HG03520 (cell line): ENCODE measurements around the gene CCNB2.
A peak's percentile ranks its signal among the peaks of the same experiment; 100 is the strongest.
"Not testable (repeated sequence)": the region's sequence is repeated elsewhere in the genome, so short reads cannot be mapped to it uniquely, and the experiment has no call there.

Experiments
- ATAC-seq: cut with Tn5 transposase; IDR thresholded peaks from one replicate; pipeline ENCODE4 v1.9.1; 2021; ENCODE audit warnings: mild to moderate bottlenecking, moderate library complexity; ENCODE audit not compliant: unreplicated experiment

Gene CCNB2

GRCh38 chr15:59104912-59105732 is at the start of gene CCNB2:
TSS of gene CCNB2 (plus strand) at chr15:59105146. CDS start at chr15:59105269, 123 bp downstream.
- ATAC-seq: peak; percentile 99

GRCh38 chr15:59059076-59059597 is 45.8 kb upstream of the CCNB2 start:
- ATAC-seq: no peak

DNA sequence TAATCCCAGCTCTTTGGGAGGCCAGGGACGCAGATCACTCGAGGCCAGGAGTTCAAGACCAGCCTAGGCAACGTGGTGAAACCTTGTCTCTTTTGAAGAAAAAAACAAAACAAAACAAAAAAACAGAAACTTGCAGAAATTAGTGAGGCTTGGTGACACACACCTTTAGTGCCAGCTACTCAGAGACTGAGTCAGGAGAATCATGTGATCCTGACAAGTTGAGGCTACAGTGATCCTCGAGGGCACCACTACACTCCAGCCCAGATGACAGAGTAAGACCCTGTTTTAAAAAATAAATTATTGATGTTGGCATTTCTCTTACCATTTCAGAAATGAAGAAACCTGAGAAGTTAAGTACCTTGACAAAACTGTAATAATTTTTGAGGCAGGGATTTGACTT is 44.6 kb upstream of the CCNB2 start:
- ATAC-seq: no peak

DNA sequence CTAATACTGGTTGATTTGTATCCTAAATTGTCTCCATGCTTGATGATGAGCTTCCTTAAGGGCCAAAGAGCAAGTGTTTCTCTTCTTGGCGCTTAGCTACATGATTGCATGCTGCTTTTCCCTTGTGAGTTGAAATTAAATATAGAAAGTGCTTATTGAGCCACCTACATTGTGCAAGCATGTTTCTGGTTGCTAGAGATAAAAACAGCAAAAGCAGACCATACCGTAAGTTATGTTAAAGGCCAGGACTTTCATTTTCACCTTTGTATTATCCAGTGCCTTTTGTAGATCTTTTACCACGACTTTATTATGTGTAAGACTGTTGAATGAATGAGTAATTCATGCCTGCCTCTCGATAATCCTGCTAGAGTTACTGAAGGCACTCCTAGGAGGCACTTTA is 41.9 kb upstream of the CCNB2 start:
- no peak for ATAC-seq

- no peak for ATAC-seq
Observed at GRCh38 chr15:59069430-59069829, 35.5 kb upstream of the CCNB2 start.

DNA sequence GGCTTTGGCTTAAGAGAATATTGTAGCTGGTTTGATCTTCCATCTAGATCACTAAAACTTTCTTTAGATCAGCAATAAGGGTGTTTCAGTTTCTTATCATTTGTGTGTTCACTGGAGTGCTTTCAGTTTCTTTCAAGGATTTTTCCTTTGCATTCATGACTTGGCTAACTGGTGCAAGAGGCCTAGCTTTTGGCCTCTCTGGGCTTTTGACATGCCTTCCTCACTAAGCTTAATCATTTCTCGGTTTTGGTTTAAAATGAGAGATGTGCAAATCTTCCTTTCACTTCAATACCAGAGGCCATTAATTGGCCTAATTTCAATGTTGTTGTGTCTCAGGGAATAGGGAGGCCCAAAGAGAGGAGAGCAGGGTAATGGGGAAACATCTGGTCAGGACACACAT is 30.3 kb upstream of the CCNB2 start:
- no peak for ATAC-seq

DNA sequence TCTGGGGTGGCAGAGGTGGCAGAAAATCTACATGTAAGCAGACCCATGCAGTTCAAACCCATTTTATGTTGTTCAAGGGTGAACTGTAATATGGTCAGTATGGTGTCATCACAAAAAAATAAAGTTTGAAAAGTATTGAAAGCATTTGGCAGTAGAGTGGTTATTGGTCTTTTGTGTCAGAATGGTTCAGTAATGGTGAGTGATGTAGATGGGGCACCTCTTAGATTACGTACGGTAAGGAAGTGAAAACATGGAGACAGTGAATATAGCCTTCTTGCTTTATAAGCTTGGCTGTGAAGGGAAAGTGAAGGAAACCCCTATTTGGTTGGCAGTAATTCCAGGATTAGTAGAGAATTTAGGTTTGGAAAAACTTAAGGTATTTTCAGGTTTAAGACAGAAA is 17.2 kb upstream of the CCNB2 start:
- ATAC-seq: no peak

- no peak for ATAC-seq
Observed at GRCh38 chr15:59094077-59094476, 10.9 kb upstream of the CCNB2 start.

GRCh38 chr15:59096429-59096828 is 8.5 kb upstream of the CCNB2 start:
- ATAC-seq: no peak

- no peak for ATAC-seq
Observed at GRCh38 chr15:59099162-59099685, 5.7 kb upstream of the CCNB2 start.

DNA sequence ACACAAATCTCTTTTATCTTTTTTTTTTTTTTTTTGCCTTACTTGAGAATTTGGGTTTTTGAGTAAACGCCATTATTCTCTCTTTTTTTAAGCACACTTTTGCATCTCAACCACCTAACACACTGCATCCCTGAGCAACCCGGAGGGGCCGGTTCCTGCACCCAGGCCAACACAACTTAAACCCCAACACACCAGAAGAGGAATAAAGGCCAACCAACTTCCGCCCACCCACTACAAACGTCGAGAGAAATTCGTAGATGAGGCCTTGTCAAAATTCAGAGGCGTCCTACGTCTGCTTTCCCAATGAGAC is 389 bp upstream of the CCNB2 start:
- ATAC-seq: no peak

- ATAC-seq: no peak
Observed at GRCh38 chr15:59105854-59106253, 908 bp downstream of the CCNB2 start.

DNA sequence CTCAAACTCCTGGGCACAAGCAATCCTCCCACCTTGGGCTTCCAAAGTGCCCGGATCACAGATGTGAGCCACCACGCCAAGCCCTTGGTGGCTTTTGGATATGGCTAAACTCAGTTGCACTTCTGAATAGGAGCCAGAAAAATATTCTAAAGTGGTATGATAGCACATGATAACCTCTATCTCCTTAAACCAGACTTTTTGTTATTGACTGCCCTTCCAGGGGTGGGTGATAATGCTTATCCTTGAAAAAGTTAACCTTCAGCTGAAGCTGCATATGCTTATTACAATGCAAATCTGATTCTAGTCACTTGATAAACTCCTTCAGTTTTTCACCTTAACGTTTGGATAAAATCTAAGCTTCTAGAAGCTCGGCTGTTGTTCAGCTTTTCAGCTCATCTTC is 6.3 kb downstream of the CCNB2 start:
- ATAC-seq: no peak

DNA sequence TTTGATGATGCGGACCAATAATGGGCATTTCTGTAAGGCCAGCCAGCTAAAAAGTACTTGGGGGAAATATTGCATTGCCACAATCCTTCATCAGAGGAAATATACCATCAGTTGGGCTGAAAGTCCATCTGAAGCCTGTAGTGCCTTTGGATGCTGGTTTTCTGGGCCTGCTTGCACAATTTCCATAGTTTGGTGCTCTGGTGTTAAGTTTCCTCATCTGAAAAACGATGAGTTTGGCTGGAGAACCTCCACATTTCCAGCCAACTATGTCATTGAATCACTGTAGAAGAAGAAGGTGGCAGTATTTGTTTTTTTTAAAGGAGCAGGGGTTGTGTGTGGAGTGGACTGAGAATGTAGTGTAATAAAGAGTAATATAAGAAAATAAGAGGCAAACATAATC is 10.1 kb downstream of the CCNB2 start:
- no peak for ATAC-seq

DNA sequence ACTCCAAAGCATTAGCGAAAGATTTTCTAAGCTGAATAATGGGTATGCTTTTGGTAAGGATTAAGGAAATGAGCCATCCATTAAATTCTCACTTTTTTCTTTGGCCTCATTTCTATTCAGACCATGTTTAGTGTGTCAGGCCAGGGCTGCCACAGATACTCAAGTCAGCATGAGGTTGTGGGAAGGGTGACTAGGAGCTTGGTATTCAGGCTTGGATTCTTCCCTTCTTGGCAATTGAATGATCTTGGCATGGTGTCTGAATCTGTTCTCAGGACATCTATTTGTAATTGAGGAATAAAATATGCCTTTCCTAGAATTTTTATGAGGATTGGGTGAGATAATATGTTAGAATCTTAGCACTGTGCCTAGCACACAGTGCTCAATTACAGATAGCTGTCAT is 11.2 kb downstream of the CCNB2 start:
- no peak for ATAC-seq

GRCh38 chr15:59116771-59117170 is 11.8 kb downstream of the CCNB2 start:
- no peak for ATAC-seq

GRCh38 chr15:59119625-59120024 is 14.7 kb downstream of the CCNB2 start:
- ATAC-seq: no peak

DNA sequence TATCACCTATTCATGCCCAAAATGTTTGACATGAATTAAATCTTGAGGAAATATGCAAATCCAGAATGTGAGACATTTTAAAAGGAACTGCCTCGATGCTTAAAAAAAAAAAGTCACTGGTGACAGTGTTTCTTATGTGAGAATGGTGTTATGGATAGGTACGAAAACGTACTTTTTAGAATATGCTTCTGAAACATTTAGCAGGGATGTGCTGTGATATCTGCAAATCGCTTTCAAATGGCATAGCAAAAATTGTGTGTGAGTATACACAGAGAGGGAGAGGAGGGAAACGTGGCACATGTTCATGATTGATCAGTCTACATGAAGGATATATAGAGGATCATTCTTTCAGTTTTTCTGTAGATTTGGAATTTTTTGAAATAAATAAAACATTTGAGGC is 16.0 kb downstream of the CCNB2 start:
- ATAC-seq: no peak

- no peak for ATAC-seq
Observed at GRCh38 chr15:59124261-59124660, 19.3 kb downstream of the CCNB2 start.

DNA sequence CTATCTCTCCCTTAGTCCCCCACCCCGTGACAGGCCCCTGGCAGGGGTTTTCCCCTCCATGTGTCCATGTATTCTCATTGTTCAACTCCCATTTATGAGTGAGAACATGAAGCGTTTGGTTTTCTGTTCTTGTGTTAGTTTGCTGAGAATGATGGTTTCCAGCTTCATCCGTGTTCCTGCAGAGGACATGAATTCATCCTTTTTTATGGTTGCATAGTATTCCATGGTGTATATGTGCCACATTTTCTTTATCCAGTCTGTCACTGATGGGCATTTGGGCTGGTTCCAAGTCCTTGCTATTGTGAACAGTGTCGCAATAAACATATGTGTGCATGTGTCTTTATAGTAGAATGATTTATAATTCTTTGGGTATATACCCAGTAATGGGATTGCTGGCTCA is 20.7 kb downstream of the CCNB2 start:
- ATAC-seq: not testable (repeated sequence)

DNA sequence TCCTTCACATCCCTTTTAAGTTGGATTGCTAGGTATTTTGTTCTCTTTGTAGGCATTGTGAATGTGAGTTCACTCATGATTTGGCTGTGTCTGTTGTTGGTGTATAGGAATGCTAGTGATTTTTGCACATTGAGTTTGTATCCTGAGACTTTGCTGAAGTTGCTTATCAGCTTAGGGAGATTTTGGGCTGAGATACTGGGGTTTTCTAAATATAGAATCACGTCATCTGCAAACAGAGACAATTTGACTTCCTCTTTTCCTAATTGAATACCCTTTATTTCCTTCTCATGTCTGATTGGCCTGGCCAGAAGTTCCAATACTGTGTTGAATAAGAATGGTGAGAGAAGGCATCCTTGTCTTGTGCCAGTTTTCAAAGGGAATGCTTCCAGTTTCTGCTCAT is 22.3 kb downstream of the CCNB2 start:
- ATAC-seq: not testable (repeated sequence)

GRCh38 chr15:59131456-59131855 is 26.5 kb downstream of the CCNB2 start:
- ATAC-seq: no peak
